Esophagus (tissue), 2 donors: ENCODE results near the gene PITRM1. TPM values are rescaled to one million over a fixed set of nuclear protein-coding genes. Genes with fewer than 3 reads are reported as not detected.
"Not testable (repeated sequence)": the region's sequence is repeated elsewhere in the genome, so short reads cannot be mapped to it uniquely, and the experiment has no call there.

Source experiments
- H3K27ac ChIP-seq, 2 donors: one replicate each; pipeline ENCODE4 v1.5.1; 2013; ENCODE audit warnings: low read depth in 2 of 2, mild to moderate bottlenecking in 2 of 2, inconsistent platforms in 1 of 2, low read length in 1 of 2, moderate library complexity in 1 of 2
- H3K27me3 ChIP-seq, 2 donors: one replicate each; pipeline ENCODE4 v1.6.1; 2013; ENCODE audit warnings: low read length in 2 of 2, control low read depth in 1 of 2, mild to moderate bottlenecking in 1 of 2; ENCODE audit not compliant: insufficient read depth in 2 of 2, control insufficient read depth in 1 of 2
- H3K36me3 ChIP-seq, 2 donors: one replicate each; pipeline ENCODE4 v1.6.1; 2013; ENCODE audit warnings: low read length in 1 of 2; ENCODE audit not compliant: control insufficient read depth in 2 of 2, insufficient read depth in 2 of 2
- H3K4me1 ChIP-seq, 2 donors: one replicate each; pipeline ENCODE4 v1.6.1; 2013; ENCODE audit warnings: low read length in 1 of 2; ENCODE audit not compliant: control insufficient read depth in 2 of 2, insufficient read depth in 2 of 2
- H3K4me3 ChIP-seq, 2 donors: one replicate each; pipeline ENCODE4 v1.5.1; 2013; ENCODE audit warnings: low read length in 2 of 2, mild to moderate bottlenecking in 2 of 2, low read depth in 1 of 2, moderate library complexity in 1 of 2
- H3K9me3 ChIP-seq, 2 donors: one replicate each; pipeline ENCODE4 v1.6.1; 2013; ENCODE audit warnings: mild to moderate bottlenecking in 2 of 2, low read depth in 1 of 2, low read length in 1 of 2, moderate library complexity in 1 of 2; ENCODE audit not compliant: control insufficient read depth in 2 of 2, insufficient read depth in 1 of 2
- WGBS, 2 donors: extraction: QIAGEN DNeasy Blood & Tissue Kit; methylation state at CpG; one replicate each; pipeline ENCODE4 v1.1.7; 2013; 5-methylcytosine and 5-hydroxymethylcytosine counted together
- polyA plus RNA-seq, 2 donors: library from polyadenylated mRNA; stranded (reverse); fragments of 200-250 nt; gene quantifications; one replicate each; pipeline ENCODE4 v1.2.3, GENCODE V29; 2013
- donor health status: healthy with polysubstance abuse.
- donor health status: Bipolar disorder and iron deficiency.

The PITRM1 gene, protein sequence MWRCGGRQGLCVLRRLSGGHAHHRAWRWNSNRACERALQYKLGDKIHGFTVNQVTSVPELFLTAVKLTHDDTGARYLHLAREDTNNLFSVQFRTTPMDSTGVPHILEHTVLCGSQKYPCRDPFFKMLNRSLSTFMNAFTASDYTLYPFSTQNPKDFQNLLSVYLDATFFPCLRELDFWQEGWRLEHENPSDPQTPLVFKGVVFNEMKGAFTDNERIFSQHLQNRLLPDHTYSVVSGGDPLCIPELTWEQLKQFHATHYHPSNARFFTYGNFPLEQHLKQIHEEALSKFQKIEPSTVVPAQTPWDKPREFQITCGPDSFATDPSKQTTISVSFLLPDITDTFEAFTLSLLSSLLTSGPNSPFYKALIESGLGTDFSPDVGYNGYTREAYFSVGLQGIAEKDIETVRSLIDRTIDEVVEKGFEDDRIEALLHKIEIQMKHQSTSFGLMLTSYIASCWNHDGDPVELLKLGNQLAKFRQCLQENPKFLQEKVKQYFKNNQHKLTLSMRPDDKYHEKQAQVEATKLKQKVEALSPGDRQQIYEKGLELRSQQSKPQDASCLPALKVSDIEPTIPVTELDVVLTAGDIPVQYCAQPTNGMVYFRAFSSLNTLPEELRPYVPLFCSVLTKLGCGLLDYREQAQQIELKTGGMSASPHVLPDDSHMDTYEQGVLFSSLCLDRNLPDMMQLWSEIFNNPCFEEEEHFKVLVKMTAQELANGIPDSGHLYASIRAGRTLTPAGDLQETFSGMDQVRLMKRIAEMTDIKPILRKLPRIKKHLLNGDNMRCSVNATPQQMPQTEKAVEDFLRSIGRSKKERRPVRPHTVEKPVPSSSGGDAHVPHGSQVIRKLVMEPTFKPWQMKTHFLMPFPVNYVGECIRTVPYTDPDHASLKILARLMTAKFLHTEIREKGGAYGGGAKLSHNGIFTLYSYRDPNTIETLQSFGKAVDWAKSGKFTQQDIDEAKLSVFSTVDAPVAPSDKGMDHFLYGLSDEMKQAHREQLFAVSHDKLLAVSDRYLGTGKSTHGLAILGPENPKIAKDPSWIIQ
- 10 to 100 TPM; 41.8 to 53.0 TPM for polyA plus RNA-seq

- H3K4me3 ChIP-seq: peak within 1 kb of the TSS; percentile 77 to 79
- WGBS, 2 donors: 0% methylated on average over 53 to 73 of the region's 73 CpGs
- no peaks in the 10 kb centered on the region for H3K4me1 ChIP-seq
- H3K27me3 ChIP-seq: no peaks in the 10 kb centered on the region
- peaks cover 10 to 16% of the 10 kb centered on the region in 2 donors for H3K36me3 ChIP-seq
- H3K27ac ChIP-seq: peak within 1 kb of the TSS; percentile 85 to 86
- H3K9me3 ChIP-seq: no peaks in the 10 kb centered on the region
These were observed at the start of gene PITRM1 for GRCh38 chr10:3172446-3173170. TSS of gene PITRM1 (minus strand) at chr10:3172782. CDS start at chr10:3172772, 10 bp downstream.

DNA sequence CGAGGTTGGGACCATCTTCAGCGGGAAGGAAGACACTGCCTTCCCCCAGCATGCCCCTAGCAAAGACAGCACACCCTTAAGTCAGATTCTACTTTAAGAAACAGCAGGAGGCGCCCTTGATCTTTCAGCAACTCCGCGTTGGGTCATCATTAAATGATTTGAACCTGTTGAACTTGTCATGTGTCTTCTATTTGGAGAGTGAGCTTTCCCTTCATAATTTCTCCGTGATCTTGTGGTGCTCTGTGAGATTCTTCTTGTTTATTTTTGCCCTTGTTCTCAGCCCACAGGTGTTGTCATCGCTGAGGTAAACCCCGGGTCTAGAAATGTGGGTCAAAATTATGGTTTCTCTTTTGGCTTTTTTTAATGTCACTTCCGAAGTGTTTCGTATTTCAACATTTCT lies 49.5 kb upstream of the PITRM1 start:
- Histone ChIP-seq H3K36me3 (no peaks in the 10 kb centered on the region), H3K4me1 (no peaks in the 10 kb centered on the region), H3K4me3 (no peak overlapping the region), H3K9me3 (no peaks in the 10 kb centered on the region), H3K27me3 (no peaks in the 10 kb centered on the region), H3K27ac (no peak overlapping the region)
- WGBS, 2 donors: 76 to 77% methylated on average over 10 of the region's 10 CpGs

GRCh38 chr10:3221601-3222000 lies 49.0 kb upstream of the PITRM1 start:
- not testable (repeated sequence) for H3K36me3 ChIP-seq, H3K4me3 ChIP-seq, H3K9me3 ChIP-seq, H3K27ac ChIP-seq, H3K27me3 ChIP-seq, H3K4me1 ChIP-seq
- no CpG with 5 or more reads among the region's 2 CpGs for WGBS, 2 donors

- Histone ChIP-seq H3K9me3 (no peaks in the 10 kb centered on the region), H3K27me3 (no peaks in the 10 kb centered on the region), H3K4me3 (no peak overlapping the region), H3K4me1 (no peaks in the 10 kb centered on the region), H3K27ac (no peak overlapping the region), H3K36me3 (no peaks in the 10 kb centered on the region)
These were observed 48.3 kb upstream of the PITRM1 start for GRCh38 chr10:3220853-3221252.

DNA sequence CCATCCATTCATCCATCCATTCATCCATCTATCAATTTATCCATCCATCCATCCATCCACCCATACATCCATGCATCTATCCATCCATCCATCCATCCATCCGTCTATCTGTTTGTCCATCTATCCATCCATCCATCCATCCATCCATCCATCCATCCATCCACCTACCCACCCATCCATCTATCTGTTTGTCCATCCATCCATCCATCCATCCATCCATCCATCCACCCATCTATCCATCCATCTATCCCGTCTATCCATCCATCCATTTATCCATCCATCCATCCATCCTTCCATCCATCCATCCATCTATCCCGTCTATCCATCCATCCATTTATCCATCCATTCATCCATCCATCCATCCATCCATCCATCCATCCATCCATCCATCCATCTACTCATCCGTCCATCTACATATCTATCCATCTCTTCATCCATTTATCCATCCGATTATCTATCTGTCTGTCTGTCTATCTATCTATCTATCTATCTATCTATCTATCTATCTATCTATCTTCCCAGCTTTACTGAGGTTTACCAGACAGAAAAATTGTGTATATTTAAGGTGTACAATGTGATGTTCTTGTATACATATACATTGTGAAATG lies 46.5 kb upstream of the PITRM1 start:
- not testable (repeated sequence) for H3K27me3 ChIP-seq, H3K9me3 ChIP-seq, H3K4me3 ChIP-seq, H3K27ac ChIP-seq, H3K4me1 ChIP-seq, H3K36me3 ChIP-seq
- 89 to 91% methylated on average over 5 of the region's 5 CpGs for WGBS, 2 donors

DNA sequence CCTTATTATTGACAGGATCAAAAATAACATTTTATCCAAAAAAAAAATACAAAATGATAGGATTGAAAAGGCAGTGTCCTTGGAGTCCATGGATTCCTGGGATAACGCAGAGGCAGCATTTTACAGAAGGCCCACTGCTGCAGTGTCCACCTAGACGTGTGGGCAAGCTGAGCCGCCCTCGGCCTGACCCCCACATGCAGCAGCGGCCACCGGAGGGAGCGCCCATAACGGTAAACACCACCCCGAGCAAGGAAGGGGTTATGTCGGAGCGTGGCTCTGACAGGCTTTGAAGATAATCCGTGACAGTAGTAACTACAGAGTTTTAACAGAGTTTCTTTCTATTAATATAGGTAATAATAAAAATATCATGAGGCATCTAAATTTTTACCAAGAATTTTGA lies 45.3 kb upstream of the PITRM1 start:
- H3K4me3 ChIP-seq: no peak overlapping the region
- no peaks in the 10 kb centered on the region for H3K36me3 ChIP-seq
- no peaks in the 10 kb centered on the region for H3K4me1 ChIP-seq
- 90 to 91% methylated on average over 12 of the region's 12 CpGs for WGBS, 2 donors
- H3K27ac ChIP-seq: no peak overlapping the region
- no peaks in the 10 kb centered on the region for H3K9me3 ChIP-seq
- H3K27me3 ChIP-seq: no peaks in the 10 kb centered on the region

DNA sequence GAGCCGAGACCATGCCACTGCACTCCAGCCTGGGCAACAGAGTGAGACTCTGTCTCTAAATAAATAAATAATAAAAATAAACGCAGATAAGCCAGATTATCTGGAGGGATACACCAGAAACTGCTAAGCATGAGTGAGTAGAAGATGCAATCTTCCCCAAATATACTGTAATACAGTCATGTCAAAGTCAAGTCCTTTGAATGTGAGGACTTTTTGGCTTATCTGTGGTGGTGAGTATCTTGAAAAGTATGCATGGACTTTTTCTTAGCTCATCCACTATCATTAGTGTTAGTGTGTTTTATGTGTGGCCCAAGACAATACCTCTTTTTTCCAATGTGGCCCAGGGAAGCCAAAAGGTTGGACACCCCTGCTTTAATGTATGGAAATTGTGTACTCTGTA lies 44.7 kb upstream of the PITRM1 start:
- H3K4me1 ChIP-seq: no peaks in the 10 kb centered on the region
- no peaks in the 10 kb centered on the region for H3K9me3 ChIP-seq
- H3K36me3 ChIP-seq: no peaks in the 10 kb centered on the region
- no peak overlapping the region for H3K4me3 ChIP-seq
- H3K27ac ChIP-seq: no peak overlapping the region
- no peaks in the 10 kb centered on the region for H3K27me3 ChIP-seq
- WGBS, 2 donors: 76 to 94% methylated on average over 2 of the region's 2 CpGs

GRCh38 chr10:3215153-3215775 lies 42.7 kb upstream of the PITRM1 start:
- WGBS, 2 donors: 81% methylated on average over 14 of the region's 14 CpGs
- Histone ChIP-seq H3K27ac (no peak overlapping the region), H3K27me3 (no peaks in the 10 kb centered on the region), H3K4me1 (no peaks in the 10 kb centered on the region), H3K4me3 (no peak overlapping the region), H3K36me3 (no peaks in the 10 kb centered on the region), H3K9me3 (no peaks in the 10 kb centered on the region)
